Measurements from ENCODE around the gene ABAT. TPM values are rescaled to one million over a fixed set of nuclear protein-coding genes. Genes with fewer than 3 reads are reported as not detected.

ABAT gene
- total and polyA plus RNA-seq, 4 donors, result 88.3 to 286 (median 191) TPM

- Histone ChIP-seq H3K9me3 (ENCODE audit: control insufficient read depth, insufficient read depth, low read length) (no peaks in the 10 kb centered on the region), H3K27me3 (ENCODE audit: control insufficient read depth, insufficient read depth, low read length) (no peaks in the 10 kb centered on the region), H3K4me3 (ENCODE audit: low read depth, low read length) (no peak overlapping the region), H3K36me3 (ENCODE audit: control insufficient read depth, insufficient read depth, low read length) (peaks cover 86% of the 10 kb centered on the region), H3K4me1 (ENCODE audit: control insufficient read depth, insufficient read depth, low read length) (peaks cover 11% of the 10 kb centered on the region), H3K27ac (ENCODE audit: low read depth, low read length) (no peak overlapping the region)
- DNase-seq (ENCODE audit: low read depth in 4 of 6, low spot score in 6 of 6), result no peak
- WGBS (ENCODE audit: insufficient coverage), result 90% methylated on average over 8 of the region's 8 CpGs
These were observed 92.8 kb downstream of the ABAT start for GRCh38 chr16:8767176-8767575.

GRCh38 chr16:8768283-8768682 is 93.9 kb downstream of the ABAT start:
- H3K36me3 ChIP-seq (ENCODE audit: control insufficient read depth, insufficient read depth, low read length), result peaks cover 92% of the 10 kb centered on the region

GRCh38 chr16:8768692-8769091 is 94.3 kb downstream of the ABAT start:
- Histone ChIP-seq H3K36me3 (ENCODE audit: control insufficient read depth, insufficient read depth, low read length) (peaks cover 93% of the 10 kb centered on the region), H3K27ac (ENCODE audit: low read depth, low read length) (no peak overlapping the region), H3K27me3 (ENCODE audit: control insufficient read depth, insufficient read depth, low read length) (no peaks in the 10 kb centered on the region), H3K4me1 (ENCODE audit: control insufficient read depth, insufficient read depth, low read length) (peaks cover 11% of the 10 kb centered on the region), H3K4me3 (ENCODE audit: low read depth, low read length) (no peak overlapping the region), H3K9me3 (ENCODE audit: control insufficient read depth, insufficient read depth, low read length) (no peaks in the 10 kb centered on the region)
- peak in 5 of 6 donors; percentile 24 to 89 (median 62) for DNase-seq (ENCODE audit: low read depth in 4 of 6, low spot score in 6 of 6)
- 9% methylated on average over 5 of the region's 12 CpGs for WGBS (ENCODE audit: insufficient coverage)

More at GRCh38 chr16:8768283-8768682, 93.9 kb downstream of the ABAT start:
- no peaks in the 10 kb centered on the region for H3K27me3 ChIP-seq (ENCODE audit: control insufficient read depth, insufficient read depth, low read length)
- H3K27ac ChIP-seq (ENCODE audit: low read depth, low read length), result no peak overlapping the region
- H3K4me3 ChIP-seq (ENCODE audit: low read depth, low read length), result no peak overlapping the region
- DNase-seq (ENCODE audit: low read depth in 4 of 6, low spot score in 6 of 6), result peak in 2 of 6 donors; percentile 7 to 50
- no peaks in the 10 kb centered on the region for H3K9me3 ChIP-seq (ENCODE audit: control insufficient read depth, insufficient read depth, low read length)
- 44% methylated on average over 8 of the region's 12 CpGs for WGBS (ENCODE audit: insufficient coverage)
- H3K4me1 ChIP-seq (ENCODE audit: control insufficient read depth, insufficient read depth, low read length), result peaks cover 11% of the 10 kb centered on the region

GRCh38 chr16:8773537-8773936 is 99.1 kb downstream of the ABAT start:
- DNase-seq (ENCODE audit: low read depth in 4 of 6, low spot score in 6 of 6), result no peak
- Histone ChIP-seq H3K4me3 (ENCODE audit: low read depth, low read length) (no peak overlapping the region), H3K27ac (ENCODE audit: low read depth, low read length) (no peak overlapping the region), H3K9me3 (ENCODE audit: control insufficient read depth, insufficient read depth, low read length) (no peaks in the 10 kb centered on the region), H3K27me3 (ENCODE audit: control insufficient read depth, insufficient read depth, low read length) (no peaks in the 10 kb centered on the region), H3K36me3 (ENCODE audit: control insufficient read depth, insufficient read depth, low read length) (peaks cover 95% of the 10 kb centered on the region), H3K4me1 (ENCODE audit: control insufficient read depth, insufficient read depth, low read length) (peaks cover 3% of the 10 kb centered on the region)
- WGBS (ENCODE audit: insufficient coverage), result no CpG with 5 or more reads among the region's 3 CpGs

GRCh38 chr16:8774208-8774607 is 99.8 kb downstream of the ABAT start:
- Histone ChIP-seq H3K4me3 (ENCODE audit: low read depth, low read length) (no peak overlapping the region), H3K9me3 (ENCODE audit: control insufficient read depth, insufficient read depth, low read length) (no peaks in the 10 kb centered on the region), H3K4me1 (ENCODE audit: control insufficient read depth, insufficient read depth, low read length) (no peaks in the 10 kb centered on the region), H3K27ac (ENCODE audit: low read depth, low read length) (no peak overlapping the region), H3K27me3 (ENCODE audit: control insufficient read depth, insufficient read depth, low read length) (no peaks in the 10 kb centered on the region), H3K36me3 (ENCODE audit: control insufficient read depth, insufficient read depth, low read length) (peaks cover 95% of the 10 kb centered on the region)
- DNase-seq (ENCODE audit: low read depth in 4 of 6, low spot score in 6 of 6), result no peak
- 94% methylated on average over 6 of the region's 11 CpGs for WGBS (ENCODE audit: insufficient coverage)

- no peaks in the 10 kb centered on the region for H3K27me3 ChIP-seq (ENCODE audit: control insufficient read depth, insufficient read depth, low read length)
- no CpG with 5 or more reads among the region's 1 CpG for WGBS (ENCODE audit: insufficient coverage)
- H3K4me1 ChIP-seq (ENCODE audit: control insufficient read depth, insufficient read depth, low read length), result no peaks in the 10 kb centered on the region
- H3K36me3 ChIP-seq (ENCODE audit: control insufficient read depth, insufficient read depth, low read length), result peaks cover 95% of the 10 kb centered on the region
- no peak overlapping the region for H3K4me3 ChIP-seq (ENCODE audit: low read depth, low read length)
- no peaks in the 10 kb centered on the region for H3K9me3 ChIP-seq (ENCODE audit: control insufficient read depth, insufficient read depth, low read length)
- DNase-seq (ENCODE audit: low read depth in 4 of 6, low spot score in 6 of 6), result no peak
- H3K27ac ChIP-seq (ENCODE audit: low read depth, low read length), result no peak overlapping the region
These were observed 100.9 kb downstream of the ABAT start for GRCh38 chr16:8775359-8775758.

GRCh38 chr16:8776129-8776584 is 101.7 kb downstream of the ABAT start:
- no peak for DNase-seq (ENCODE audit: low read depth in 4 of 6, low spot score in 6 of 6)
- no peaks in the 10 kb centered on the region for H3K9me3 ChIP-seq (ENCODE audit: control insufficient read depth, insufficient read depth, low read length)
- H3K4me3 ChIP-seq (ENCODE audit: low read depth, low read length), result no peak overlapping the region
- 72% methylated on average over 5 of the region's 12 CpGs for WGBS (ENCODE audit: insufficient coverage)
- no peaks in the 10 kb centered on the region for H3K4me1 ChIP-seq (ENCODE audit: control insufficient read depth, insufficient read depth, low read length)
- peaks cover 97% of the 10 kb centered on the region for H3K36me3 ChIP-seq (ENCODE audit: control insufficient read depth, insufficient read depth, low read length)
- H3K27me3 ChIP-seq (ENCODE audit: control insufficient read depth, insufficient read depth, low read length), result no peaks in the 10 kb centered on the region
- H3K27ac ChIP-seq (ENCODE audit: low read depth, low read length), result no peak overlapping the region

- H3K27ac ChIP-seq (ENCODE audit: low read depth, low read length), result no peak overlapping the region
- DNase-seq (ENCODE audit: low read depth in 4 of 6, low spot score in 6 of 6), result no peak
- WGBS (ENCODE audit: insufficient coverage), result 94% methylated on average over 2 of the region's 7 CpGs
- no peaks in the 10 kb centered on the region for H3K27me3 ChIP-seq (ENCODE audit: control insufficient read depth, insufficient read depth, low read length)
- H3K36me3 ChIP-seq (ENCODE audit: control insufficient read depth, insufficient read depth, low read length), result peaks cover 97% of the 10 kb centered on the region
- H3K9me3 ChIP-seq (ENCODE audit: control insufficient read depth, insufficient read depth, low read length), result no peaks in the 10 kb centered on the region
- H3K4me1 ChIP-seq (ENCODE audit: control insufficient read depth, insufficient read depth, low read length), result no peaks in the 10 kb centered on the region
- H3K4me3 ChIP-seq (ENCODE audit: low read depth, low read length), result no peak overlapping the region
These were observed 102.8 kb downstream of the ABAT start for GRCh38 chr16:8777217-8777616.

- peaks cover 64% of the 10 kb centered on the region for H3K36me3 ChIP-seq (ENCODE audit: control insufficient read depth, insufficient read depth, low read length)
- no peaks in the 10 kb centered on the region for H3K27me3 ChIP-seq (ENCODE audit: control insufficient read depth, insufficient read depth, low read length)
- no peak for DNase-seq (ENCODE audit: low read depth in 4 of 6, low spot score in 6 of 6)
- H3K9me3 ChIP-seq (ENCODE audit: control insufficient read depth, insufficient read depth, low read length), result no peaks in the 10 kb centered on the region
- no peak overlapping the region for H3K4me3 ChIP-seq (ENCODE audit: low read depth, low read length)
- WGBS (ENCODE audit: insufficient coverage), result 100% methylated on average over 2 of the region's 8 CpGs
- H3K27ac ChIP-seq (ENCODE audit: low read depth, low read length), result no peak overlapping the region
- no peaks in the 10 kb centered on the region for H3K4me1 ChIP-seq (ENCODE audit: control insufficient read depth, insufficient read depth, low read length)
These were observed 107.4 kb downstream of the ABAT start for GRCh38 chr16:8781797-8782196.

- Histone ChIP-seq H3K36me3 (ENCODE audit: control insufficient read depth, insufficient read depth, low read length) (peaks cover 55% of the 10 kb centered on the region), H3K9me3 (ENCODE audit: control insufficient read depth, insufficient read depth, low read length) (no peaks in the 10 kb centered on the region), H3K4me3 (ENCODE audit: low read depth, low read length) (no peak overlapping the region), H3K27me3 (ENCODE audit: control insufficient read depth, insufficient read depth, low read length) (no peaks in the 10 kb centered on the region), H3K4me1 (ENCODE audit: control insufficient read depth, insufficient read depth, low read length) (no peaks in the 10 kb centered on the region), H3K27ac (ENCODE audit: low read depth, low read length) (no peak overlapping the region)
- no peak for DNase-seq (ENCODE audit: low read depth in 4 of 6, low spot score in 6 of 6)
- WGBS (ENCODE audit: insufficient coverage), result 93% methylated on average over 3 of the region's 6 CpGs
These were observed 108.3 kb downstream of the ABAT start for GRCh38 chr16:8782673-8783072.

Data from spinal cord (tissue), 10 donors.